ENCODE data around the gene SRC.

The SRC gene

GRCh38 chr20:37383229-37383989, 37.5 kb downstream of the SRC start:
- peak; percentile 61 to 83 (median 78) for DNase-seq

- peak; percentile 84 to 92 (median 88) for DNase-seq
Measured at GRCh38 chr20:37384683-37385174, 38.8 kb downstream of the SRC start.

GRCh38 chr20:37385176-37385575, 39.2 kb downstream of the SRC start:
- DNase-seq: no peak

- DNase-seq: no peak
Measured at GRCh38 chr20:37385659-37386504, 39.9 kb downstream of the SRC start.

- peak in 3 of 4 experiments; percentile 32 to 49 (median 43) for DNase-seq
Measured at GRCh38 chr20:37386505-37387251, 40.7 kb downstream of the SRC start.

- DNase-seq: no peak
Measured at GRCh38 chr20:37387519-37388269, 41.8 kb downstream of the SRC start.

GRCh38 chr20:37388831-37389230, 42.9 kb downstream of the SRC start:
- DNase-seq: no peak

GRCh38 chr20:37389241-37389747, 43.4 kb downstream of the SRC start:
- no peak for DNase-seq

GRCh38 chr20:37389844-37390275, 43.9 kb downstream of the SRC start:
- no peak for DNase-seq

- DNase-seq: no peak
Measured at GRCh38 chr20:37390503-37390890, 44.6 kb downstream of the SRC start.

- DNase-seq: no peak
Measured at GRCh38 chr20:37390891-37391525, 45.1 kb downstream of the SRC start.

GRCh38 chr20:37392441-37393195, 46.7 kb downstream of the SRC start:
- DNase-seq: peak in 3 of 4 experiments; percentile 40 to 44 (median 43)

- no peak for DNase-seq
Measured at GRCh38 chr20:37393196-37393862, 47.4 kb downstream of the SRC start.

GRCh38 chr20:37393863-37394542, 48.1 kb downstream of the SRC start:
- no peak for DNase-seq

- no peak for DNase-seq
Measured at GRCh38 chr20:37394543-37395409, 48.8 kb downstream of the SRC start.

- DNase-seq: no peak
Measured at GRCh38 chr20:37395410-37395797, 49.5 kb downstream of the SRC start.

GRCh38 chr20:37395921-37396415, 50.0 kb downstream of the SRC start:
- DNase-seq: no peak

GRCh38 chr20:37396416-37397075, 50.6 kb downstream of the SRC start:
- no peak for DNase-seq

Measured in suppressor macrophage (primary cell).